CD4-positive, alpha-beta T cell treated with Interleukin-17A for 4 hours (primary cell): ENCODE data around the gene PPP2R5C.
"Not testable (repeated sequence)": the region's sequence is repeated elsewhere in the genome, so short reads cannot be mapped to it uniquely, and the experiment has no call there.

Experiments used
- DNase-seq: peaks from one replicate; pipeline ENCODE4 v3.0.0-alpha.2; 2020; ENCODE audit warnings: mixed read lengths

Gene PPP2R5C

DNA sequence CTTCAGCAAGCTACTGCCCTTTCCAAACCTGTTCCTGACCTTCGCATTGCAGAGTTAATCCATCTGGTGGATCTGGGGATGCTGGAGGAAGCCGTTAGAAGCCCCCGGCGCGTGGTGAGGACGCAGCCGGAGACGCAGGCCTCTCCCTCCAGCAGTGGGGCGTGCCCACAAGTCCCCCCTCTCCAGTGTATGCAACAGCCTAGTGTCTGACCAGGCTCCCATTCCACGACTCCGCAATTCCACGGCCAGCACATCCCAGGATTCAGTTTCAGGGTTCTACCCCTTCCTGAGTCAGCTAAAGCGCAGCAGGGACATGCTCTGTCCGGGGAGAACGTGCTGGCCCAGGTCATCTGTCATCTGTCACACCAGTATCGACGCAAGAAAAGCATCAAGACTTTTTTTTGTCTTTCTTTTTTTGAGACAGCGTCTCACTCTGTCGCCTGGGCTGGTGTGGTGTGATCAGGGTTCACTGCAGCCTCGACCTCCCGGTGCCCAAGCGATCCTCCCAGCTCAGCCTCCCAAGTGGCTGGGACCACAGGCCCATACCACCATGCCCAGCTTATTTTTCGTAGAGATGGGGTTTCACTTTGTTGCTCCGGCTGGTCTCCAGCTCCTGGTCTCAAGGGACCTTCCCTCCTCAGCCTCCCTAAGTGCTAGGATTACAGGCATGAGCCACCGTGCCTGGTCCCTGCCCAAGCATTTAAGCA, 194.8 kb downstream of the PPP2R5C start:
- DNase-seq: no peak

DNA sequence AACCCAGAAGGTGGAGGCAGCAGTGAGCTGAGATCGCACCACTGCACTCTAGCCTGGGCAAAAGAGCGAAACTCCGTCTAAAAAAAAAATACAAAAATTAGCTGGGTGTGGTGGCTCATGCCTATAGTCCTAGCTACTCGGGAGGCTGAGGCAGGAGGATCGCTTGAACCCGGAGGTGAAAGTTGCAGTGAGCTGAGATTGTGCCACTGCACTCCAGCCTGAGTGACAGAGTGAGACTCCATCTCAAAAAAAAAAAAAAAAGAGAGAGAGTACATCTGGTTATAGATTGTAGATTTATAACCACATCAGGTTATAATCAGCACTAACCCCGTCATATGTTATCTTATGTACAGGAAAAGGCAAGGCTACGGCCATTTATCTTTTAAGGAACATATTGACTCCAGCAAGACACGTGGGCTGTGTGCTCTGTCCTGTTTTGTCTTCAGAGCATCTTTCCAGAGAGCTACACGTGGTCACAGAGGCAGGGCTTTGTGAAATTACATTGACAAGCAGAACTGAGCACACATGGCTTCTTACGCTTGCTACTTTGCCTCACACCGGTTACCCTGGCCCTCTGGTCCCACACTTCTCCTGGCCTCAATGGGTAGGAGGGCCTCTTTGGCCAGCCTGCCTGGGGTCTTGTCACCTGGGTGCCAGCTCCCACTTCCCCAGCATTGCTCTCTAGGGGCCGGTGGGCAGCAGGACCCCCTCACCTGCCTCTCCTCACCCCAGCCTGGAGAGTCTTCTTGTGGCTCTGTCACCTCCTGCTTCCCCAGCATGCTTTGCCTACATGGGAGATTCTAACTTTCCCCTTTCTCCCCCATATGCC, 196.1 kb downstream of the PPP2R5C start:
- no peak for DNase-seq

DNA sequence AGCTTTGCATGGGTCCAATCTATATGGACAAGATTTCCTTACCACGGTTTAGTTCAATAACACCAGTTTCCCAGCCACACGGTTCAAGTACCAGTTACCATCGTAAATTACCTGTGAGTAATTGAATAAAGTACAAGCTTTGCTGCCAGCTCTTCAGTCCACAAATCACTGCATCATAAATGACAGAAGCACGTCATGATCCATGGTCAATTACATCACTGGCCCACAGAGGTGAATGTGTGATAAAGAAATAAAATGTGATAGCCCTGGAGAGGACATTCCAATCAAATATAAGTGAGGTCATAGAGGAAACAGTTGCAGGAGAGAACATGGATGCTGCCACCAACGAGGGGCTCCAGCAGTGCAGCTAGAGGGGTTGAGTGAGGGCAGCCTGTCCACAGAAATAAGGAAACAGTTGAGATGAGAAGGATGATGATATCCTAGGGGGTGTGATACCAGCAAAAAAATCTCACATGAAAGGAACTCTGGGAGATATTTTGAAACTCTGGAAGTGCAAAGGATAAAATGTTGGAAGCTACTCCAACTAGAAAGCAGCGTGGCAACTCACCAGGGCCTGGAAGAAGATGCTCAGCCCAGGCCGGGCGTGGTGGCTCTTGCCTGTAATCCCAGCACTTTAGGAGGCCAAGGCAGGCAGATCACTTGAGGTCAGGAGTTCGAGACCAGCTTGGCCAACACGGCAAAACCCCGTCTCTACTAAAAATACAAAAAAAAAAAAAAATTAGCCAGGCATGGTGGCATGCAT, 197.1 kb downstream of the PPP2R5C start:
- DNase-seq: no peak

DNA sequence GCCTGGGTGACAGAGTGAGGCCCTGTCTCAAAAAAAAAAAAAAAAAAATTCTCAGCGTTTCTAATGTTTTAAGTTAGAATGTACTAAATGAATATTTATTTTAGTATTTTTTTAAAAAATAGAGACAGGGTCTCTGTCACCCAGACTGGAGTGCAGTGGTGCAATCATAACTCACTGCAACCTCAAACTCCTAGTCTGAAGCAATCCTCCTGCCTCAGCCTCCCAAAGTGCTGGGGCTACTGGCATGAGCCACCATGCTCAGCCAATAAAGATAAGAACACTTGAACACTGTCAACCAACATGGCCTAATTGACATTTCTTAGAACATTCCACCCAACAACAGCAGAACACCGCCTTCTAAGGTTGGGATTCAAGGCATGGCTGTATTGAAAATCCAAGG, 197.8 kb downstream of the PPP2R5C start:
- no peak for DNase-seq

DNA sequence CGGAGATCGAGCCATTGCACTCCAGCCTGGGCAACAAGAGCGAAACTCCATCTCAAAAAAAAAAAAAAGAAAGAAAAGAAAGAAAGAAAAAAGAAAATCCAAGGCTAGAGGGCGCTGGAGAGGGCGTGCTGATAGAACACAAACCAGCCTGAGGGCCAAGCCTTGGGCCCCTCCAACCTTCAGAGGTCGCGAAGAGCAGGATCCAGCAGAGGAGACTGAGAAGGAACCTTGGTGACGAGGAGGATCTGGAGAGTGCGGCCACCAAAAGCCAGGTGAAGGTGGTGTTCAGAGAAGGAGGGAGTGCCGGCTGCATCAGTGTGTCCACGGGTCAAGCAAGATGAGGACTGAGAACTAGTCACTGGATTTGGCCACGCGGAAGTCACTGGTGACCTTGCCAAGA, 198.7 kb downstream of the PPP2R5C start:
- DNase-seq: peak; percentile 40

DNA sequence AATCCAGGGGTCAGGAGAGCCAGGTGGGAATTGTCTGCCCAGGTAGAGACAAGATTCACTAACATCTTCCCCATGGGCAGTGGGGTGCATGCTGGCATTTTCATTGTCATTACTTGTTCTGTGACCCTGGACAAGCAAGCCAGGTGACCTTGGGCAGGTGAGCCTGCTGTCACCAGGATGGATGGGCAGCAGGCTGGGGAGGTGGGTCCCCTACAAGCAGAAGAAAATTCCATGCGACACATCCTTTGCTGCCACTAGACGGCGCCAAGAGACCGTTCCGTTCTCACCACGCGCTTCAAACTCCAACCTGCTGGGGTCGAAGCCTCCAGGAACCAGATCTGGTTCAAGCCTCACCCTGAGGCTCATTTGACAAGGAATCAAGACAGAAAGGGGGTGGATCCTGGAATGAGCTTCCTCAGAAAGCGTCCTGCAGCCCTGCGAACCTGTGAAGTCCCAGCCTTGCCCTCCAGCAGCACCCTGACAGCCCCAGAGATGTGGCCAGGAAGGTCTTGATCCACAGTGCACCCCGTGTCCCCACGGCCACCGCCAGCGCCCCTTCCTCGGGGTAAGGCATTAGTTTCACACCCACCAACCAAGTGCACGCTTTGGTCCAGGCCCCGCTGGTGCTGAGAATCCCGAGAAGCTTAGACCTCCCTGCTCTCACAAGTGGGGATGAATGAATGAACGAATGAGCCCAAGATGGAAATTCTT, 199.7 kb downstream of the PPP2R5C start:
- DNase-seq: peak; percentile 83

DNA sequence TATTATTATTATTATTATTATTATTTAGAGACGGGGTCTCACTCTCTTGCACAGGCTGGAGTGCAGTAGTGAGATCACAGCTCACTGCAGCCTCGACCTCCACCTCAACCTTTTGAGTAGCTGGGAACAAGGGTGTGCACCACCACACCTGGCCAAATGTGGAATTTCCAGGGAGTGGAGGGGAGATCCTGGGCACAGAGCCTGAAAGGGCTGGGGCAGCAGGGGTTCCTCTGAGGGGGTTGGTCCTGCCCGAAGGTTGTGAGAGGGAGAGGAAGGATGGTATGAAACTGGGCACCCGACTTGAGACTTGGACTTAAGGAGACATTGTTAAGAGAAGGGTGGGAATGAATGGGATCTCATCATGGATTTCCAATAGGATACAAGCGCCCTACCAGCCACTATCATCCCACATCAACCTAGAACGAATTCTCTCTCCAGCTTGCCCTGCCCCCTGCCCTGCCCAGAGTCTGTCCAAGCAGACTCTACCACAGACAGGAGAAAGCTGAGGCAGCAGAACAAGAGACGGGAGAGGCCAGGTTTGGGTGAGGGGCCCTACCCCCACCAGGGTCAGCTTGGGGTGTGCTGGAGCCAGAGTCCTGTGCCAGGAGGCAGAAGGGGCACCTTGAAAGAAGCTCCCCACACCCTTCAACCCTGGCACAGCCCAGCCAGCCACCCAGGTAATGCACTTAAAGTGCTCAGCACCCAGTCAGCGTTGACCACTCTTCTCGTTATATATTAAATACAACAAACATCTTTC, 200.4 kb downstream of the PPP2R5C start:
- DNase-seq: no peak

DNA sequence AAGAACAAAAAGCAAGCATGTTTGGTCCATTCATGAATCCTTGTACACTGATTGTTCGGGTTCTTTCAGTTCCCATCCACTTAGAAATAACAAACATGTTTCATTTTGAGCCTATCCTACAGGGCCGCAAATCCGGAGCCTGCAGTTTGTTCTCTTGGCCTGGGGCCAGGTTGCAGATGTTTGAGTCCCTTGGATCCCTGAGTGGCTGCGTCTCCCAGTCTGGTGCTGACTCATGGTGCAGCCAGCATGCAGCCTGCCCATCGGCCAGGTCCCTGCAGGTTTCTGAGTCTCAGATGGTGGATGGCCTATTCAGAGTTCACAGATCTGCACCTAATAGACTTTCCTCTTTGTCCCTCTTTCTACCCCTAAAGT, 201.0 kb downstream of the PPP2R5C start:
- no peak for DNase-seq

DNA sequence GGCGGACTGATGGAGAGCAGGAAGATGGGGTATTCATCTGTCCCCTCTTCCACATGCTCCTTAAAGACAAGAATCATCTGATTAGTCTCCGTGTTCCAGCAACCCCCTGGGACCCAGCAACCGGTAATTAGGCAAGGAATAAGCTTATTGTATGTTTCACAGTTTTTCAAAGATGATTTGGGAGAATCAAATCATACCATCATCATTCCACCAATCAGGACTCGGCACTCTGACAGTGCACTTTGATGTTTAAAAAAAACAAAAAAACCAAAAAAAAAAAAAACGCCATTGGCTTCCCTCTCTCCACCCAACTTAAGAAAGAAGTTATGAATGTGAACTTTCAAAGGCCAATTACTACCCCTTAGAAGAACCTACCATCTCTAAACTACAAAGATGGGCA, 201.5 kb downstream of the PPP2R5C start:
- no peak for DNase-seq

DNA sequence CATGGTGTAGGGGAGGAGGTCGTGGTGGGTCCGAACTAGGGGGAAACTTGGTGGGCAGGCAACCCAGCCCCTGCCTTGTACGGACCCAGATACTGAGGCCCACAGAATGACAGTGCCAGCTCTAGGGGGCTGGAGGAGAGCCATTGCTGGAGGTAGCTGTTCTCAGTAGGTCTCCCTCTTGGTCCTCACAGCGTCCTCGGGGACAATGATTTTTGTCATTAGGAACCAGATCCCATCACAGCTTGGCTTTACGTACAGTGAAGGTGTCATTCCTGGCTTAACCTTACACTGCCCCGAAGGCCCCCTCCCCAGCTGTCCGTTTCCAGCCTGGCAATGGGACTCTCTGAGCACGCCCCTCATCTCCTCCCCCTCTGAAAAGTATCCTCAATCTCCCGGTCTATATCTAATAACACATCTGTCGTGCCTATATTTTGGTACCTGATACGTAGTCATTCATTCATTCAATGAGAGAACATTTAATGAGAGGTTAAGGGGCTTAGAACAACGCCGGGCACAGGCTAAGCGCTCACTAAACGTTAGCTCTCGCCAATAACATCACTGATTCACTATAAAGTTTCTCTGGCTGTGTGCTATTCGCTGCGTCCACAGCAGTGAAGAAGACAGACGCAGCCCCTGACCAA, 202.3 kb downstream of the PPP2R5C start:
- DNase-seq: no peak

DNA sequence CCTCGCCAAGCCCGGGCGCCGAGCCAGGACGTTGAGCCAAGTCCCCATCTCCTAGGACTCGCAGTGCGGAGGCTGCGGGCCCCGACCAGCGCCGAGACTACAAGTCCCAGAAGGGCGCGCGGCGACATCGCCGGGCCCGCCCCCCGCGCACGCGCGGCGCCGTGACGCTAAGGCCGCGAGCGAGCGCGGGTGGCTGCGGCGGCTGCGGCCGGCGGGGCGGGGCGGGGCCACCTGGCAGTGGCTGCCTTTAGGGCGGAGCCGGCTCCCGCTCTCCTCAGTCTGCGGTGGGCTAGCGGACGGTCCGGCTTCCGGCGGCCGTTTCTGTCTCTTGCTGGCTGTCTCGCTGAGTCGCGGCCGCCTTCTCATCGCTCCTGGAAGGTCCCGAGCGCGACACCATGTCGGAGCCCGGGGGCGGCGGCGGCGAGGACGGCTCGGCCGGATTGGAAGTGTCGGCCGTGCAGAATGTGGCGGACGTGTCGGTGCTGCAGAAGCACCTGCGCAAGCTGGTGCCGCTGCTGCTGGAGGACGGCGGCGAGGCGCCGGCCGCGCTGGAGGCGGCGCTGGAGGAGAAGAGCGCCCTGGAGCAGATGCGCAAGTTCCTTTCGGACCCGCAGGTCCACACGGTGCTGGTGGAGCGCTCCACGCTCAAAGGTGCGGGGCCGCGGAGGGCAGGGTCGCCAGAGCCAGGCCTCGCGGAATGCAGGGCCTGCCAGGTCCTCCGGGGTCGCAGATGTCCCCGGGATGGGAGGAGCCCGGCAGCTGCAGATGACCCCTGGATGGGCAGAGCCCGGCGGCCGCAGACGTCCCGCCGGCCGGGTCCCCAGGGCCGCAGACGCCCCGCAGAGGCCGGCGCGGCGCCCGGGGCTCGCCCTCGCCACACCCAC, 203.0 kb downstream of the PPP2R5C start, which contains the start of gene DYNC1H1:
DYNC1H1 (plus strand) TSS at position 277 of the 884 bp plus-strand sequence; CDS start at position 396, 119 bp downstream.
- DNase-seq: peak; percentile 92

DNA sequence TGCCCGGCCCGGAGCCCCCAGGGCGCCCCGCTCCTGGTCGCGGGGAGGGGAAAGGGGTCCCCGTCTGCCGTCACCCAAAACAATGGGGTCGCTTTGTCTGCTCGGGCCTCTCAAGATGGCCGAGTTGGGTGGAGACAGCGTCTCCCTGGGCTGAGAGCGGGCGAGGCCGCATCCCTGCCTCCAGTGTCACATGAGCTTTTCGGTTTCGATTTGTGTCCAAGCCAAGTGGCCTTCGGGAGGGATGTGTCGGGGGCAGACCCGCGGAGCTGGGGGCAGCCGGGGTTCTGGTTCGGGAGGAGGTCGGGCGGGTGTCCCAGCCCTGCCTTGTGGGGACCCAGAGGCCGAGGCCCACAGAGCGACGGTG, 203.7 kb downstream of the PPP2R5C start:
- peak; percentile 62 for DNase-seq

DNA sequence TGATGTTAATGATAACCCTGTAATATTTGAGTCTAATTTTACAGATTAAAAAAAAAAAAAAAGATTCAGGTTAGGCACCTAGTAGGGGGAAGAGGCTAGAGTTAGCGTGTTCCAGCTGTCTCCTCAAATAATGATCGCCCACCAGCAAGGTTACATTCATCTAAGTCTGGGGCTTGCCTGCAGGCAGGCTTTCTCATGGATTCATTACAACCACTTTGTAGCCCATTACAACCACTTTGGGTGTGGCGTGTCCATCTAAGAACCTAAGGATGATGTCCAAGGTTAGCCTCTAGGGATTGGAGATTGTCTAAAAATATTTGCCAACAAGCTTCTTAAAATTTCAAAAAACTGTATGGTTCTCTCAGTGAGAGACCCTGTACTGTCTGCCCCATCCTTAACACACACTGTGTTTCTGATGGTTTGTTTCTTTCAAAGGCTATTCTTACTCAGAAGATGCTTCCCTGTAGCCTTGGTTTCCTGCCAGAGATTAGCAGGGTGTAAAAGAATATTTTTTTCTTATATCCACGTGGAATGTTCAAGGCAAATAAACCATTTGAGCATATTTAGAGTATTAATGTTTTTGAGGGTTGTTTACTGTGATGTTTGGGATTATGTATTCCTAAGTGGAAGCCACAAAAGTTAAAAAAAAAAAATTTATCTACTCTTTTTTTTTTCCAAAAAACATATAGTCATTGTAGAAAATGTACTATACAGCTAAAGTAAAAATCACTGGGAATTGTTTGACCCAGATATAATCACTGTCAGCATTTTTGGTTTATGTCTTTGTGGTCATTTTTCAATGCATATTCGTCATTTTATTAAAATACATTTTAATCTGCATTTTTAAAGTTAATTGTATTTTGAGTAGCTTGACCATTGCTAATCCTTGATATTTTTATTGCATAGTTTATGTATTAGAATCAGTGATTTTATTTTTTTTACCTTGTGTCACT, 204.5 kb downstream of the PPP2R5C start:
- DNase-seq: no peak

DNA sequence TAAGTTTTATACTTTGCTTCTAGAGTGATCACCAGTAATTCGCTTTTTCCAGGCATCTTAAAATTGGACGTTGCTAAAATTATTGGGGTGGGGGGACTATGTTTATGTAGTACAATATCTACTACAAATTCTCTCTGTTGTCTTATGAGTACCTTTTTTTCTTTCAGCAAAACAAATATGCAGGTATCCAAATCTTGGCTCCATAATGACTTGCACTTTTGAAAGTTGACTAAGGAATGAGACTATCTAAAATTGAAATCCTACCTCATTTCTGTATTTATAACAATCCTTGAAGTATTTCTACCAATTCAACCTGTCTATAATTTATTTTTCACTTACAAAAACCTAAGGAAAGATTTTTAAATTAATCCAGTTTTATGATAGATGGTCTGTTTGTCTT, 205.2 kb downstream of the PPP2R5C start:
- no peak for DNase-seq

DNA sequence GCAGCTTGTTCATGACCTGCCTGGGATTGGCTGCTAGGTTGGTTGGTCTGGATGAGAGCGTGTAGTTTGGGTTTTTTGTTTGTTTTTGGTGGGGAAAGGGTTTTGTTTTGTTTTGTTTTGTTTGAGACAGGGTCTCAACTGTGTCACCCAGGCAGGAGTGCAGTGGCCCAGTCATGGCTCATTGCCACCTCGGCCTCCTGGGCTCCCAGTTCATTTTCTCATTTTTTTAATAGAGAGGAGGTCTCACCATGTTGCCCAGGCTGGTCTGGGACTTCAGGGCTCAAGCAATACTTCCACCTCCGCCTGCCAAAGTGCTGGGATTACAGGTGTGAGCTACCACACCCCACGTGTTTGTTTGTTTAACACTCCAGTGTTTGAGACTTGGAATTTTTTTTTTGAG, 206.7 kb downstream of the PPP2R5C start:
- DNase-seq: no peak

DNA sequence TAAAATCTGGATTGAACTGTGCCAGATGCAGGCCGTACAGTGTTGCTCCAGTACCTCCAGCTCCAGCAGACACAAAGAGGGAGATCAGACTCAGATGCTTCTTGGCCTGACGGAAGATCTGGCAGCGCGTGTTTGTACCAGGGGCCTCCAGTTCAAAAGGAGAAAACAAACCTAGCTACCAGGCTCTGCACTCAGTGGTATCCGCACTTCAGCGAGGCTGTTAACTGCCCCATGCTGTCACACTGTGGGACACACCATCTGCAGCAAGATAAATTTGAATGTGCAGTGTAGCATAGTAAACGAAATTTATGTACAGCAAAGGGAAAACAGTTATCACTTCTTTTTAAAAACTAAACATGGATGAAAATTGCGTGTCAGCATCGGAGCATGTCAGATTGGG, 208.0 kb downstream of the PPP2R5C start:
- DNase-seq: no peak

DNA sequence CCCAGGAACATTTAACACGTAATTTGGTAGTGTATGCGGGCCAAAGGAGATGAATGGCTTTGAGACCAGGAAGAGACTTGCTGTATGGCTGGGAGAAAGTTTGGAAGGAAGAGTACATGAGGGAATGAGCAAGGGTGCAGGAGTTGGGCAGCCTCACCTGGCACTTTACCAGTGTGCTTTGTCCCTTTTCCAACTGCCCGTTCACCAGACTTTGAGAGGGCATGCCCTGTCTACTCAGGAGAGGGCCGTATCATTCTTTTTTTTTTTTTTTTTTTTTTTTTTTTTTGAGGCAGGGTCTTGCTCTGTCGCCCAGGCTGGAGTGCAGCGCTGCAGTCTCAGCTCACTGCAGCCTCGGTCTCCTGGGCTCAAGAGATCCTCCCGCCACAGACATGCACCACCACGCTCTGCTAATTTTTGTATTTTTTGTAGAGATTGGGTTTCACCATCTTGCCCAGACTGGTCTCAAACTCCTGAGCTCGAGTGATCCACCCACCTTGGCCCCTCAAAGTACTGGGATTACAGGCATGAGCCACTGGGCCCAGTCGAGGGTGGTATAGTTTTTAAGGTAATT, 209.4 kb downstream of the PPP2R5C start:
- no peak for DNase-seq

DNA sequence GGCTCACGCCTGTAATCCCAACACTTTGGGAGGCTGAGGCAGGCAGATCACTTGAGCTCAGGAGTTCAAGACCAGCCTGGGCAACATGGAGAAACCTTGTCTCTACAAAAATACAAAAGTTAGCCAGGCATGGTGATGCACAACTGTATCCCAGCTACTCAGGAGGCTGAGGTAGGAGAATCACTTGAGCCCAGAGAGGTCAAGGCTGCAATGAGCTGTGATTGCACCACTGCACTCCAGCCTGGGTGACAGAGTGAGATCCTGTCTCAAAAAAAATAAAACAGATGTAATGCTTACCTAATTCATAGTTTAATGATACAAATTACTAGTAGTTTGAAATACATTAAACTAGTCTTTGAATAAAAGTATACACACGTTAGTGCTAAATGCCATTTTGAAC, 209.9 kb downstream of the PPP2R5C start:
- DNase-seq: not testable (repeated sequence)
